Stimulated activated CD4-positive, alpha-beta T cell treated with anti-CD3 and anti-CD28 coated beads, Interleukin-15, amount 100 ng/mL, for 48 hours (primary cell): Measurements from ENCODE around the gene PNPO.
A peak's percentile ranks its signal among the peaks of the same experiment; 100 is the strongest.

Experiments
- DNase-seq, 2 donors: peaks; one replicate each; pipeline ENCODE4 v3.0.0-alpha.2; 2020; ENCODE audit warnings: low read depth in 2 of 2

PNPO gene

GRCh38 chr17:47941246-47942095 lies at the start of gene PNPO:
TSS of gene PNPO (plus strand) at chr17:47941571. CDS start at chr17:47941676, 105 bp downstream.
- peak; percentile 94 to 96 for DNase-seq

GRCh38 chr17:47894498-47895346 lies 46.6 kb upstream of the PNPO start:
- DNase-seq, result no peak

GRCh38 chr17:47895347-47895855 lies 46.0 kb upstream of the PNPO start:
- DNase-seq, result peak in 1 of 2 donors; percentile 6

GRCh38 chr17:47895856-47896671 lies 45.3 kb upstream of the PNPO start, which contains the start of gene SP2:
TSS of gene SP2 (plus strand) at chr17:47896236. CDS start at chr17:47896287, 51 bp downstream.
- DNase-seq, result peak; percentile 99

- no peak for DNase-seq
These were observed 44.5 kb upstream of the PNPO start for GRCh38 chr17:47896672-47897490.

GRCh38 chr17:47897561-47897960 lies 43.8 kb upstream of the PNPO start:
- DNase-seq, result no peak

- no peak for DNase-seq
These were observed 43.1 kb upstream of the PNPO start for GRCh38 chr17:47898241-47898640.

- DNase-seq, result no peak
These were observed 41.7 kb upstream of the PNPO start for GRCh38 chr17:47899643-47900042.

GRCh38 chr17:47901423-47901822 lies 39.9 kb upstream of the PNPO start:
- DNase-seq, result no peak

GRCh38 chr17:47902039-47902744 lies 39.2 kb upstream of the PNPO start:
- no peak for DNase-seq

- no peak for DNase-seq
These were observed 36.1 kb upstream of the PNPO start for GRCh38 chr17:47905221-47905733.

GRCh38 chr17:47906443-47906842 lies 34.9 kb upstream of the PNPO start:
- DNase-seq, result no peak

- DNase-seq, result no peak
These were observed 33.3 kb upstream of the PNPO start for GRCh38 chr17:47907932-47908562.

- no peak for DNase-seq
These were observed 28.3 kb upstream of the PNPO start for GRCh38 chr17:47913050-47913449.

- no peak for DNase-seq
These were observed 26.9 kb upstream of the PNPO start for GRCh38 chr17:47914306-47914948.

- no peak for DNase-seq
These were observed 25.5 kb upstream of the PNPO start for GRCh38 chr17:47915776-47916398.

GRCh38 chr17:47916489-47917208 lies 24.7 kb upstream of the PNPO start:
- DNase-seq, result no peak

GRCh38 chr17:47917581-47917980 lies 23.8 kb upstream of the PNPO start:
- DNase-seq, result no peak
